22Rv1 (cell line): Measurements from ENCODE around the gene BANF1.

Experiments
- H3K27ac ChIP-seq: fragments of 450-650 bp; 2 replicates; pipeline ENCODE4 v1.5.1; 2017
- ZFX ChIP-seq: fragments of 450-650 bp; IDR thresholded peaks from 2 replicates; pipeline ENCODE4 v1.6.1; 2017; ENCODE audit warnings: antibody characterized with exemption, borderline replicate concordance
- TF ChIP-seq, protein P1 (sequence below): fragments of 450-650 bp; IDR thresholded peaks from 2 replicates; pipeline ENCODE4 v1.5.1; 2017; ENCODE audit warnings: mild to moderate bottlenecking

Gene BANF1

GRCh38 chr11:66001942-66002647, at the start of gene BANF1, which contains the start of gene EIF1AD:
Gene BANF1 (plus strand): TSS chr11:66002503. CDS start chr11:66003251, 748 bp downstream.
Gene EIF1AD (minus strand): TSS chr11:66002157. CDS start chr11:66000389, 1,768 bp downstream.
- no peak for TF ChIP-seq ZFX
- TF ChIP-seq, protein P1, sequence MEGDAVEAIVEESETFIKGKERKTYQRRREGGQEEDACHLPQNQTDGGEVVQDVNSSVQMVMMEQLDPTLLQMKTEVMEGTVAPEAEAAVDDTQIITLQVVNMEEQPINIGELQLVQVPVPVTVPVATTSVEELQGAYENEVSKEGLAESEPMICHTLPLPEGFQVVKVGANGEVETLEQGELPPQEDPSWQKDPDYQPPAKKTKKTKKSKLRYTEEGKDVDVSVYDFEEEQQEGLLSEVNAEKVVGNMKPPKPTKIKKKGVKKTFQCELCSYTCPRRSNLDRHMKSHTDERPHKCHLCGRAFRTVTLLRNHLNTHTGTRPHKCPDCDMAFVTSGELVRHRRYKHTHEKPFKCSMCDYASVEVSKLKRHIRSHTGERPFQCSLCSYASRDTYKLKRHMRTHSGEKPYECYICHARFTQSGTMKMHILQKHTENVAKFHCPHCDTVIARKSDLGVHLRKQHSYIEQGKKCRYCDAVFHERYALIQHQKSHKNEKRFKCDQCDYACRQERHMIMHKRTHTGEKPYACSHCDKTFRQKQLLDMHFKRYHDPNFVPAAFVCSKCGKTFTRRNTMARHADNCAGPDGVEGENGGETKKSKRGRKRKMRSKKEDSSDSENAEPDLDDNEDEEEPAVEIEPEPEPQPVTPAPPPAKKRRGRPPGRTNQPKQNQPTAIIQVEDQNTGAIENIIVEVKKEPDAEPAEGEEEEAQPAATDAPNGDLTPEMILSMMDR = no peak

GRCh38 chr11:65953471-65953870, 48.8 kb upstream of the BANF1 start:
- TF ChIP-seq ZFX = no peak
- TF ChIP-seq, protein P1 = no peak
- H3K27ac ChIP-seq = no peak overlapping the region

More at GRCh38 chr11:66001942-66002647, at the start of gene BANF1, which contains the start of gene EIF1AD:
- peak within 1 kb of the TSS; percentile 96 for H3K27ac ChIP-seq

DNA sequence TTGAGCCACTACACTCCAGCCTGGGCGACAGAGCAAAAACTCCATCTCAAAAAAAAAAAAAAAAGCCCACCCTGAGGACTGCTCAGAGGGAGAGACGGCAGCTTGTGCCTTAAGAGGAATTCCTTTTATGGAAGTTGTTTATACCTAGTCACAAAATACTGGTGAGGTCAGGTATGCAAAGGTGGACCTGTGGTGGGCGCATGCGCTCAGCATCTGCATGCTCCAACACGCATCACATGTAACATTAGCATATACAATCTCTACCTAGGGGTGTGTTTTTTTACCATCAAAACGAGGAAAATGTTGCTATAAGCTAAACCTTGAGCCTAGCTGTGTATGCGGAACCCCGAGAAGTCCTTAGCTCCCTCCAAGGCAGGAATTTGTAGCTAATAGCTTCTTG, 47.5 kb upstream of the BANF1 start:
- TF ChIP-seq ZFX = no peak
- no peak overlapping the region for H3K27ac ChIP-seq

DNA sequence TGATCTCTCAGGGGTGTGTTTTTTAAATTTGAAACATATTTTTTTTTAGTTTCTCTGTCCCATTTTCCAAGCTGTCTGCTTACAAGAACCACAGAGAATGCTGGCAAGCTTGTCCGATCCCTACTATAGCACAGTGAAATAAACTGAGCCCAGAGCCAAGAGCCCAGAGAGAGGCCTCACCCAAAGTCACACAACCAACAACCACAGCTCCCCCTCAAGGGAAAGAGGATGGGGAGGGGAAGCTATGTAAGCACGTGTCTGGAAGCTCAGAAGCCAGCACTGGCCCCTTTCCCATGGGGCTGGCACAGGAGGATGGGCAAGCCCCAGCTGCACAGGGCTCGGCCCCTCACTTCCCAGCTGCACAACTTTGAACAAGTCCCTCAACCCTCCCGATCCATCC, 44.0 kb upstream of the BANF1 start:
- H3K27ac ChIP-seq = no peak overlapping the region
- TF ChIP-seq, protein P1 = no peak
- TF ChIP-seq ZFX = no peak

DNA sequence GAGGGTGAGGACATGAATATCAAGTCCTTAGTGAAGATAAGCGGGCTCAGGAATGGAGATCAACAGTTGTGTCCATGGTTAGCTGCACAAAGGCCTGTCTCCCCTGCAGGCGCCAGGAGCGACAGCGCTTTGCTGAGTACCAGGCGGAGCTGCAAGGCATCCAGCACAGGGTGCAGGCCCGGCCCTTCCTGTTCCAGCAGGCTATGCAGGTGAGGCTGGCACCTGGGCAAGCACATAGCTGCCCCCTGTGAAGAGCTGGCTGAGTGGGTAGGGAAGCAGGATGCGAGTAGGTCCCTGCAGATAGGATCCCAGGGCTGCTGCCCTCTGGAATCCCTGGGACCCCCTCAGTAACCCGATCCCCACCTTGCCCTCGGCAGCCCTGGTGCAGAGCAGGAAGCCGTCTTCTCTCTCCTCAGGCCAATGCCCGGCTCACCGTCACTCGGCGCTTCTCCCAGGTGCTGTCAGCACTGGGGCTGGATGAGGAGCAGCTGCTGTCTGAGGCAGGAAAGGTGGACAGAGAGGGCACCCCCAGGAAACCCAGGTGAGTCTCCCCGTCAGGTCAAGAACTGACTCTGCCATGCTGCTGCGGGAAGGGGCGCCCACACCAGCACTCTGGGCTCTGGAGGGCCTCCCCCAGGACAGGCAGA, 43.4 kb upstream of the BANF1 start:
- no peak overlapping the region for H3K27ac ChIP-seq
- TF ChIP-seq, protein P1 = no peak
- TF ChIP-seq ZFX = no peak

GRCh38 chr11:65960824-65961266, 41.5 kb upstream of the BANF1 start:
- H3K27ac ChIP-seq = peak overlapping the region; percentile 85
- TF ChIP-seq ZFX = no peak
- TF ChIP-seq, protein P1 = no peak

- no peak for TF ChIP-seq ZFX
- TF ChIP-seq, protein P1 = no peak
- H3K27ac ChIP-seq = peak within 1 kb of the TSS; percentile 85
Measured at GRCh38 chr11:65961267-65962140, 40.8 kb upstream of the BANF1 start, which contains the start of gene SART1. Gene SART1 (plus strand): TSS chr11:65961734. CDS start chr11:65961781, 47 bp downstream.
